Measurements from ENCODE around the gene TSPAN18.

The TSPAN18 gene

DNA sequence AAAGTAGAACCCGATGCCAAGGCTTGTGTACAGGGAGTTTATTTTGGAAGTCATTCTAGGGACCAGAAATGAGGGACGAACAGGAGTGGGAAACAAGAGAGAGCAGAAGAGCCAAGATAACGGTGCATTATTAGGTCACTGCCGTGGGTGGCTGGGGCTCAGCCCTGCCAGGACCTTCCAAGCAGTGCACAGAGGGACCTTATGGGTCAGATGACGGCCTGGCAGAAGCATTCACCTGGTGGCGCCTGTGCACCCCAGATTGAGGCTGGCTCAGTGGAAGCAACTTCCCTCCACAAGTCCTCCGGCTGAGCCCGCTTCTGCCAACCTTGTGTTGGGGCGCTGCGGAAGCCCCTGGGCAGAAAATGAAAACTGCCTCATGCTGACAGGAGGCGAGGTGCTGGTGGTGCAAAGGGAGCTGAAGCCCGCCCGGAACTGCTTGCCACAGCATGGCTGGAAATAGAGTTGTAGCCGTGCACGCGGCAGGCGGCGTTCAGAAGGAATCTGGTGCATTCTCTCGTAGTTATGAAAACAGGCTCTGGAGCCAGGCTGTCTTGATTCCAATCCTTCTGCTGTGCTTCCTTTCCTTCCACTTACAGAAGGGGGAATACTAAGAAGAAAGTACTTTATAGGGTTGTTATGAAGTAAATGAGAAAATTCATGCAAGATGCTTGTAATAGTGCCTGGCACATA is 246.1 kb downstream of the TSPAN18 start:
- TF ChIP-seq, protein P1, sequence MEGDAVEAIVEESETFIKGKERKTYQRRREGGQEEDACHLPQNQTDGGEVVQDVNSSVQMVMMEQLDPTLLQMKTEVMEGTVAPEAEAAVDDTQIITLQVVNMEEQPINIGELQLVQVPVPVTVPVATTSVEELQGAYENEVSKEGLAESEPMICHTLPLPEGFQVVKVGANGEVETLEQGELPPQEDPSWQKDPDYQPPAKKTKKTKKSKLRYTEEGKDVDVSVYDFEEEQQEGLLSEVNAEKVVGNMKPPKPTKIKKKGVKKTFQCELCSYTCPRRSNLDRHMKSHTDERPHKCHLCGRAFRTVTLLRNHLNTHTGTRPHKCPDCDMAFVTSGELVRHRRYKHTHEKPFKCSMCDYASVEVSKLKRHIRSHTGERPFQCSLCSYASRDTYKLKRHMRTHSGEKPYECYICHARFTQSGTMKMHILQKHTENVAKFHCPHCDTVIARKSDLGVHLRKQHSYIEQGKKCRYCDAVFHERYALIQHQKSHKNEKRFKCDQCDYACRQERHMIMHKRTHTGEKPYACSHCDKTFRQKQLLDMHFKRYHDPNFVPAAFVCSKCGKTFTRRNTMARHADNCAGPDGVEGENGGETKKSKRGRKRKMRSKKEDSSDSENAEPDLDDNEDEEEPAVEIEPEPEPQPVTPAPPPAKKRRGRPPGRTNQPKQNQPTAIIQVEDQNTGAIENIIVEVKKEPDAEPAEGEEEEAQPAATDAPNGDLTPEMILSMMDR (IDR thresholded peaks at IDR 0.05; ENCODE audit: low read depth, low read length, missing control alignments) = no peak
- Histone ChIP-seq H3K36me3 (replicated peaks) (no peaks in the 10 kb centered on the region), H3K27me3 (replicated peaks) (peaks cover 3% of the 10 kb centered on the region), H3K27ac (no peak overlapping the region), H3K4me3 (ENCODE audit: low read depth, low read length) (no peak overlapping the region)
- in situ Hi-C loops (cut with HindIII; ENCODE audit: low pct_ligation_motif_present, low sequenced_read_pairs) = no loop called here
- no peak for DNase-seq

DNA sequence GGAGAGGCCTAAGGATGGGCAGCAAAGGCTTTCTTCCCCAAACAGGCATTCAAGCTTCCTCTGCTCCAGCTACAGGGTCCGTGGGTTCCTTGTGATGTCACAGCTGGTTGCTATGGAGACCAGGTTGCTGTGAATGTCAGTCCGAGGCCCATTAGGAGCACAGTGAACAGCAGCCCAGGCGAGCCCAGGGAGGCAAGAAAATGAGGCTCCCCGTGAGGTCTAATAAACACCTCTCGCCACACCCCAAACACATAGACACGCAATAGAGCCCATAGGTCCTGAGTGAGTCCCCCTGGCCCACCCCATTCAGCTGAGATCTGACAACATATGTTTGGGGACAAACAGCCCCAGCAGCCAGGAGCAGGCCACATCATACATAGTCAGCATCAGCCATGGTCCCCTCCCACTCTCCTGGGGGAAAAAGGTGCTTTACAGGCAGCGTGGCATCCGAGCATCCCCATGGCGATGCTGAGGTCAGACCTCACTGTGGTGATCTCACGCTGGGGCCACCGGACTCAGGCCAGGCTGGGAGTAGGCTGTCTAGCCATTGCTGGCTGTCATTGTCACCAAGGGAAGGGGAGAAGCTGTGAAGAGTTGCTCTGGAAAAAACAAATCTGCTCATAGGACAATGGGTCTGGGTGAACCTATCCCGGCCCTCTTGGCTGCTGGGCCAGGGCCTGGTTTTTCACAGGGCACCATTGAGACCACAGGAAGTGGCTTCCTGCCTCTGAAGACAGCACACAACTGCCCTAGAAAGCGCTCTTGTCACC is 247.1 kb downstream of the TSPAN18 start:
- in situ Hi-C loops (cut with HindIII; ENCODE audit: low pct_ligation_motif_present, low sequenced_read_pairs) = no loop called here
- TF ChIP-seq, protein P1 (IDR thresholded peaks at IDR 0.05; ENCODE audit: low read depth, low read length, missing control alignments) = no peak
- Histone ChIP-seq H3K27ac (no peak overlapping the region), H3K4me3 (ENCODE audit: low read depth, low read length) (no peak overlapping the region), H3K36me3 (replicated peaks) (no peaks in the 10 kb centered on the region), H3K27me3 (replicated peaks) (peaks cover 3% of the 10 kb centered on the region)
- no peak for DNase-seq

DNA sequence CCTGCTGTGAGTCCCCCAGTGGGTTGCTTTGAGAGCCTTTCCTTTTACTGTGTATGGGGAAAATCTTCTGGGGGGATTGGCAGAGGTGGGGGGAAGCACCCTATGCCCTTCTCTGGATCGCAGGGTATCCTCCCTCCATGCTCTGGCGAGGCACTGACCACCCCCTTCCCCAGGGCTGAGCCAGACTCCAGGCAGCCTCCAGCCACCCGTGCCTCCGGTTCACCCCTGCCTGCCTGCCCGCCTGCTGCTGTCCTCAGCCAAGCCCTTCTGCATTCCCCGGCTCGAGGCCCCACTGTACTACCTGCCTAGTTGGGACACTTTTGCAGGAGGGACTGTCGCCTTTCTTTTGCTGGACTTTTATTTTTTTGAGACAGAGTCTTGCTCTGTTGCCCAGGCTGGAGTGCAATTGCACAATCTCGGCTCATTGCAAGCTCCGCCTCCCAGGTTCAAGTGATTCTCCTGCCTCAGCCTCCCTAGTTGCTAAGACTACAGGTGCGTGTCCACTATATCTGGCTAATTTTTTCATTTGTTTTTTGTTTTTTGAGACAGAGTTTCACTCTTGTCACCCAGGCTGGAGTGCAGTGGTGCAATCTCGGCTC is 247.7 kb downstream of the TSPAN18 start:
- in situ Hi-C loops (cut with HindIII; ENCODE audit: low pct_ligation_motif_present, low sequenced_read_pairs) = no loop called here
- TF ChIP-seq, protein P1 (IDR thresholded peaks at IDR 0.05; ENCODE audit: low read depth, low read length, missing control alignments) = no peak
- Histone ChIP-seq H3K27me3 (replicated peaks) (peaks cover 3% of the 10 kb centered on the region), H3K27ac (no peak overlapping the region), H3K36me3 (replicated peaks) (no peaks in the 10 kb centered on the region), H3K4me3 (ENCODE audit: low read depth, low read length) (no peak overlapping the region)
- no peak for DNase-seq

DNA sequence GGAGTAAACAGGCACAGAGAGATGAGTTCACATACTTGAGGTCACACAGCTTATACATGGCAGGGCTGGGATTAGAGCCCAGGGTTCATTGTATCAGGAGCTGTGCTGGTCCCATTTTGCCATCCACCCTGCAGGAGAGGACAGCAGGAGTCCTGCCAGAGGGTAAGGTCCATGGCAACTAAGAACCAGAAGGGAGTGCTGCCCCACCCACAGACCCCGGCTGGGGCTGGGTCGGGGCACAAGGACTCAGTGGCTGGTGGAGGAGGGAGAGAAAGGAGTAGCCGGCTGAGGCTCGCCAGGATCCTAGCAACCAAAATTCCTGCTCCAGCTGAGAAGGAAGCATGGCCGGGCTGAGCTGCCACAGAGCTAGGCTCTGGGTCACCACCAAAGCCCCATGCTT is 249.8 kb downstream of the TSPAN18 start:
- peaks cover 3% of the 10 kb centered on the region for H3K27me3 ChIP-seq (replicated peaks)
- no peak overlapping the region for H3K27ac ChIP-seq
- no peak overlapping the region for H3K4me3 ChIP-seq (ENCODE audit: low read depth, low read length)
- TF ChIP-seq, protein P1 (IDR thresholded peaks at IDR 0.05; ENCODE audit: low read depth, low read length, missing control alignments) = no peak
- in situ Hi-C loops (cut with HindIII; ENCODE audit: low pct_ligation_motif_present, low sequenced_read_pairs) = no loop called here
- no peaks in the 10 kb centered on the region for H3K36me3 ChIP-seq (replicated peaks)
- DNase-seq = no peak

DNA sequence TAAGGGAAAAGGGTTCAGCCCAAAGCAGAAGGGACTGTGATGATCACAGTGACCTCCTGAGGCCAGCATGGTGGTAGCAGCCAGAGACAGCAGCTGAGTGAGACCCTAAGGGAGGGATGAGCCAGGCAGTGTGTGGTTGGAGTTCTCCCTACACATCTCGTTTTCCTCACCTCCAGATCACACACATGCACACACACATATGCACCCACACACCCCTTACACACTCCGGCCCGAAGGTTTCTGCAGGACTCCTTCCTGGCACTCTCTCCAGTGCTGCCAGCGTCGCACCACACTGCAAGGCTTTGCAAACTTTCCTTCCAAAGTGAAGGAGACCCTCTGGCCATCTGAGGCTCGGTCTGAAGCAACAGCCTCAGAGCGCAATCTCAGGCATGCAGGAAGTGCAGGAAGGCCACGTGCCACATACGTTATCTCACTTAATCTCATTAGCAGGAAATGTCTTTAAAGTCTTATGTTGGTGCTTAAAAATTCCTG is 250.8 kb downstream of the TSPAN18 start:
- in situ Hi-C loops (cut with HindIII; ENCODE audit: low pct_ligation_motif_present, low sequenced_read_pairs) = no loop called here
- Histone ChIP-seq H3K27me3 (replicated peaks) (peaks cover 3% of the 10 kb centered on the region), H3K4me3 (ENCODE audit: low read depth, low read length) (no peak overlapping the region), H3K36me3 (replicated peaks) (no peaks in the 10 kb centered on the region), H3K27ac (no peak overlapping the region)
- no peak for DNase-seq
- TF ChIP-seq, protein P1 (IDR thresholded peaks at IDR 0.05; ENCODE audit: low read depth, low read length, missing control alignments) = peak; percentile 45

Data from brain microvascular endothelial cell (primary cell).